ENCODE measurements around the gene SPG7. TPM values are rescaled to one million over a fixed set of nuclear protein-coding genes. Genes with fewer than 3 reads are reported as not detected.

The SPG7 gene
- total RNA-seq, 1 donor from 2014 or later, result 184 TPM

- DNase-seq (ENCODE audit: low spot score, unreplicated experiment), result no peak
- no peaks in the 10 kb centered on the region for H3K27me3 Mint-ChIP-seq
- no peak overlapping the region for H3K4me3 Mint-ChIP-seq (ENCODE audit: low read depth)
- peaks cover 2% of the 10 kb centered on the region for H3K4me1 Mint-ChIP-seq (ENCODE audit: low read depth)
- H3K27ac Mint-ChIP-seq, result no peak overlapping the region
- TF ChIP-seq CTCF (IDR thresholded peaks at IDR 0.05; ENCODE audit: unreplicated experiment), result no peak
- H3K36me3 Mint-ChIP-seq (ENCODE audit: insufficient read depth), result peaks cover 14% of the 10 kb centered on the region
- H3K9me3 Mint-ChIP-seq (ENCODE audit: low read depth), result no peaks in the 10 kb centered on the region
Measured at GRCh38 chr16:89552913-89553312, 44.7 kb downstream of the SPG7 start.

GRCh38 chr16:89553733-89554132, 45.5 kb downstream of the SPG7 start:
- H3K27ac Mint-ChIP-seq, result no peak overlapping the region
- DNase-seq (ENCODE audit: low spot score, unreplicated experiment), result no peak
- TF ChIP-seq CTCF (IDR thresholded peaks at IDR 0.05; ENCODE audit: unreplicated experiment), result no peak
- no peaks in the 10 kb centered on the region for H3K9me3 Mint-ChIP-seq (ENCODE audit: low read depth)
- no peak overlapping the region for H3K4me3 Mint-ChIP-seq (ENCODE audit: low read depth)
- H3K36me3 Mint-ChIP-seq (ENCODE audit: insufficient read depth), result peaks cover 14% of the 10 kb centered on the region
- H3K4me1 Mint-ChIP-seq (ENCODE audit: low read depth), result peaks cover 2% of the 10 kb centered on the region
- H3K27me3 Mint-ChIP-seq, result no peaks in the 10 kb centered on the region

GRCh38 chr16:89554343-89554742, 46.1 kb downstream of the SPG7 start:
- Mint-ChIP-seq H3K9me3 (ENCODE audit: low read depth) (no peaks in the 10 kb centered on the region), H3K27me3 (no peaks in the 10 kb centered on the region), H3K27ac (no peak overlapping the region), H3K4me1 (ENCODE audit: low read depth) (peaks cover 2% of the 10 kb centered on the region), H3K36me3 (ENCODE audit: insufficient read depth) (peaks cover 14% of the 10 kb centered on the region), H3K4me3 (ENCODE audit: low read depth) (no peak overlapping the region)
- TF ChIP-seq CTCF (IDR thresholded peaks at IDR 0.05; ENCODE audit: unreplicated experiment), result no peak
- DNase-seq (ENCODE audit: low spot score, unreplicated experiment), result no peak

DNA sequence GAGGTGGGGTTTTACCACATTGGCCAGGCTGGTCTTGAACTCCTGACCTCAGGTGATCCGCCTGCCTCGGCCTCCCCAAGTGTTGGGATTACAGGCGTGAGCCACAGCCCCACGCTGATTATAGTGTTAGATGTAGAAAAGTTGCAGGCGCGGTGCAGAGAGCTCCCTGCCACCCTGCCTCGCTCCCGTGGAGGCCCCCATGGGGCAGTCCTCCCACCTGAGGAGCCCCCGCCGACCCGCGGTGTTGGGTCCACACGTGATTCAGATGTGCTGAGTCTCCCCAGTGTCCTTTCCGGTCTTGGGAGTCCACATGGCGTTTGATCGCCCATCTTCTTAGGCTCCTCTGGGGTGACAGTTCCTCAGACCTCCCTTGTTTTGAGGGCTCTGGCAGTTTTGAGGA, 47.1 kb downstream of the SPG7 start:
- no peaks in the 10 kb centered on the region for H3K9me3 Mint-ChIP-seq (ENCODE audit: low read depth)
- H3K36me3 Mint-ChIP-seq (ENCODE audit: insufficient read depth), result peaks cover 11% of the 10 kb centered on the region
- H3K27ac Mint-ChIP-seq, result no peak overlapping the region
- no peak overlapping the region for H3K4me3 Mint-ChIP-seq (ENCODE audit: low read depth)
- TF ChIP-seq CTCF (IDR thresholded peaks at IDR 0.05; ENCODE audit: unreplicated experiment), result no peak
- no peaks in the 10 kb centered on the region for H3K27me3 Mint-ChIP-seq
- H3K4me1 Mint-ChIP-seq (ENCODE audit: low read depth), result peaks cover 5% of the 10 kb centered on the region
- no peak for DNase-seq (ENCODE audit: low spot score, unreplicated experiment)

- Mint-ChIP-seq H3K36me3 (ENCODE audit: insufficient read depth) (peaks cover 11% of the 10 kb centered on the region), H3K27me3 (no peaks in the 10 kb centered on the region), H3K4me1 (ENCODE audit: low read depth) (peaks cover 5% of the 10 kb centered on the region), H3K4me3 (ENCODE audit: low read depth) (no peak overlapping the region), H3K9me3 (ENCODE audit: low read depth) (no peaks in the 10 kb centered on the region), H3K27ac (no peak overlapping the region)
- DNase-seq (ENCODE audit: low spot score, unreplicated experiment), result no peak
- no peak for TF ChIP-seq CTCF (IDR thresholded peaks at IDR 0.05; ENCODE audit: unreplicated experiment)
Measured at GRCh38 chr16:89555780-89556179, 47.6 kb downstream of the SPG7 start.
